Astrocyte of the spinal cord (primary cell): ENCODE data around the gene CCBE1.
"Not testable (repeated sequence)": the region's sequence is repeated elsewhere in the genome, so short reads cannot be mapped to it uniquely, and the experiment has no call there.

ENCODE experiments used
- DNase-seq: peaks from one replicate; pipeline ENCODE4 v3.0.0; 2011; ENCODE audit warnings: low read depth, low spot score
- H3K4me3 ChIP-seq: 2 replicates; pipeline ENCODE4 v1.5.1; 2011; ENCODE audit warnings: low read depth, mild to moderate bottlenecking, low read length, moderate library complexity
- in situ Hi-C: cut with HindIII; loops from 2 replicates; pipeline ENCODE4 v1.10.0; 2017; ENCODE audit warnings: low sequenced_read_pairs
- TF ChIP-seq, protein P1 (sequence below): IDR thresholded peaks from 2 replicates; pipeline ENCODE4 v1.5.1; 2012; ENCODE audit warnings: low read depth, mild to moderate bottlenecking, low read length, inconsistent platforms

CCBE1 gene

DNA sequence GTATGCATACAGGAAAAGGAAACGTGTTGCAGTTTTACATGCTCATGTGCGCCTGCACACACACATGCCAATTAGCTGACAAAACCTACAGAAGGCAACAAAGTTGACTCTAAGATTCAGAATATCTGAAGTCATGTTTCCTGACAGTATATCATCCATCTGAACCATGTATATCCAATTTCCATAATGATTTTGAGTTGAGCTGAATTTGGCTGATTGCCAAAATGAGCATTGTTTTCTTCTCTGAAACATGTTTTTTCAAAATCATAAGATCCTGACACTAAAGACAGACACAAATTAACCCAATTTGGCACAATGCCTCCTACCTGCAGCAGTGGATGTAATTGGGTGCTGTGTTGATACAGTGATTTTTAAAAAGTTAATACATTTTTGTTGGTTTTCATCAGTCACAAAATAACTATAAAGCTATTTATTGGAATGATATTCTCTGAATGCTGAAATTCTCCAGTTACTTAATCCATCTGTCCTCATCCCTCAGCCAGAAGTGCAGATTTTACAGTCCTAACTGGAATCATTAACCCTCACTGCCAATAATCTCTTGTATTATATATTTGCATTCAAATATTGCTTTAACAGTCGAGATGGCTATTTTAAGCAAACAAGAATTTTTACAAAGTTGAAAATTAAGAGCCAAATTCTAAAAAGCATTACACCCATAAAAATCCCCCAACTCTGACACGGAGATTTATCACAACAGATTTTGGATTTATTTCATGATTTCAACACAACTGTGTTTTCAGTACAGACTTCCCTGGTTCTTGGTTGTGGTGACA lies 176.5 kb downstream of the CCBE1 start:
- DNase-seq, result no peak
- in situ Hi-C loops, result no loop called here
- no peak overlapping the region for H3K4me3 ChIP-seq
- TF ChIP-seq, protein P1, sequence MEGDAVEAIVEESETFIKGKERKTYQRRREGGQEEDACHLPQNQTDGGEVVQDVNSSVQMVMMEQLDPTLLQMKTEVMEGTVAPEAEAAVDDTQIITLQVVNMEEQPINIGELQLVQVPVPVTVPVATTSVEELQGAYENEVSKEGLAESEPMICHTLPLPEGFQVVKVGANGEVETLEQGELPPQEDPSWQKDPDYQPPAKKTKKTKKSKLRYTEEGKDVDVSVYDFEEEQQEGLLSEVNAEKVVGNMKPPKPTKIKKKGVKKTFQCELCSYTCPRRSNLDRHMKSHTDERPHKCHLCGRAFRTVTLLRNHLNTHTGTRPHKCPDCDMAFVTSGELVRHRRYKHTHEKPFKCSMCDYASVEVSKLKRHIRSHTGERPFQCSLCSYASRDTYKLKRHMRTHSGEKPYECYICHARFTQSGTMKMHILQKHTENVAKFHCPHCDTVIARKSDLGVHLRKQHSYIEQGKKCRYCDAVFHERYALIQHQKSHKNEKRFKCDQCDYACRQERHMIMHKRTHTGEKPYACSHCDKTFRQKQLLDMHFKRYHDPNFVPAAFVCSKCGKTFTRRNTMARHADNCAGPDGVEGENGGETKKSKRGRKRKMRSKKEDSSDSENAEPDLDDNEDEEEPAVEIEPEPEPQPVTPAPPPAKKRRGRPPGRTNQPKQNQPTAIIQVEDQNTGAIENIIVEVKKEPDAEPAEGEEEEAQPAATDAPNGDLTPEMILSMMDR, result no peak

DNA sequence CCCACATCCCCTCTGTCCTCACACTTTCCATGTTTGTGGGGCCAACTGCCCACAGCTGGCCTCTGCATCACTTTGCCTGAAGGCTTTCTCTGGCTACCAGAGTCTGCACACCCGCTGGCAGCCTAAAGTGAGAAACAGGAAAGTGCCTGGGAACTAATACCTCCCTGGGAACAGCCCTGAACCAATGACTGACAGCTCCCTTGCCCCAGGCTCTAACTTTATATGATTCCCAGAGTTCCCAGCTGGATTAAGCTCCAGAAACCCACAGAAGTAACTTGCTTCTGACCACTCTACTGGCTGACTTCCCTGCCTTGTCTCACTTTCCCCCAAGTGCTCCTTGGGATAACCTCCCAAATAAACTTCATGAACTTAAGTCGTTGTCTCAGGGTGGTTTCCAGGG lies 178.5 kb downstream of the CCBE1 start:
- no peak for DNase-seq
- no peak overlapping the region for H3K4me3 ChIP-seq
- in situ Hi-C loops, result no loop called here
- TF ChIP-seq, protein P1, result no peak

DNA sequence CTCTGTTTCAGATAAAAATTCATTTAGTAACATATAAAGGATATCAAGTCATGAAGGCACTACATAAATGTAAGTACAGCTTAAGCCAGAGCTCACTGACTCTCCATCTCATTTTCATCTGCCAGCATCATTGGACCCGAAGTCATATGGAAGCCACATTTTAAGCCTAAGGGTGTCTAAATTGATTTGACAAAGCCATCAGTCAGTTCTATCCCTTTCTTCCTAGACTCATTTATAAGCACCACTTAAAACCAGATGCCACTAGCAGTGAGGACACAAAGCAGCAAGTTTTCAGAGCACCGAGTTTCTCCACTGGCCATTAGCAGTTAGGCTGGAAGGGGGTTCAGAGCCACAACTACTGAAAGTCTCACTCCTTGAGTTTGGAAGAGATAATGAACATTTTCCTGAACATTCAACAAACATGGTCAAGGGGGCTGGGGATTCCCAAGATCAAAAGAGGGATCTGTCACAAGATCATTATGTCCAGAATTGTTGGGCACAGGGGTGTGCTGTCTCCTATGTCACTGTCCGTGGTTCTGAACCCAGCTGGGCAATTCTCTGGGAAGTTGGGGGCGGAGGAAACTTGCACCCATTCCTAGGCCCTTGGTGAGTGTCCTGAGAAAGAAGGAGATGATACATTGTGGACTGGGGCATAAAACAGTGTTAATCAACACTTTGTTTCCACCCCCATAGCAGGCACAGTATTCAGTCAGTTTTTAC lies 179.6 kb downstream of the CCBE1 start:
- no peak overlapping the region for H3K4me3 ChIP-seq
- TF ChIP-seq, protein P1, result no peak
- peak; percentile 22 for DNase-seq
- in situ Hi-C loops, result no loop called here

DNA sequence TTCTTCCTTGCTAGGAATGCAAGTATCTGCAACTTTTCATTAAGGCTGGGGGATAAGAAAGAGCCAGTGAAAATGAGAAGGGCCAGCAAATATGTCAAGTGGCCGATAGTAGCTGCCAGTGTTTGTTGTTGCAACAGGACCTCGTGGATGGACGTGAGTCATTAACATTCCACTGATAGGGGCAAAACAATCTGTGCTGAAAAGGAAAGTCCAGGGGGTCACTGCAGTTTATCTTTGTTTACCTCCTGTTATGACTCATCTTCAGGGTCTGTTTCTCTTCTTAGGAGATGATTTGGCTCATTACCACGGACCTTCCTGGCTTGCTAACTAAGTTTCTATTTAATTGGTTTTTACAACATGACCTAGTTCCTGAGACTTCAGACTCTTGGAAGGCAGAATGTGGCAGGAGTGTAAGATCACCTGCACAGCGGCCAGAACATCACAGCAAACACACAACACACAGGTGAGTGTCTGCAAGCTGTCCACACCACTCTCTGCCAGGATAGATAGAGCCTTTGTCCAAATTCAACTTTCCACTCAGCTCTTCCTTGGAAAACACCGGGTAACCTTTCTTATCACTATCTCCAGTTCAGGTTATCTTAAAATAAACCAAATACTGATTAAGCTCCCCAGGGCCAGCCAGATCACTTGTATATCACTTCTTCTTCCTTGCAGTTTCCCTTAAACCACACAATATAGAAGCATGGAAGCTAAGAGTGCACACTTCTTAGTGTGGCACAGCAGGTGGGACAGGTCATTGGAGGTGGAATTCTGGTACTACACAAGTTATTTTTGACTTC lies 180.7 kb downstream of the CCBE1 start:
- TF ChIP-seq, protein P1, result no peak
- in situ Hi-C loops, result no loop called here
- H3K4me3 ChIP-seq, result no peak overlapping the region
- DNase-seq, result peak; percentile 38

DNA sequence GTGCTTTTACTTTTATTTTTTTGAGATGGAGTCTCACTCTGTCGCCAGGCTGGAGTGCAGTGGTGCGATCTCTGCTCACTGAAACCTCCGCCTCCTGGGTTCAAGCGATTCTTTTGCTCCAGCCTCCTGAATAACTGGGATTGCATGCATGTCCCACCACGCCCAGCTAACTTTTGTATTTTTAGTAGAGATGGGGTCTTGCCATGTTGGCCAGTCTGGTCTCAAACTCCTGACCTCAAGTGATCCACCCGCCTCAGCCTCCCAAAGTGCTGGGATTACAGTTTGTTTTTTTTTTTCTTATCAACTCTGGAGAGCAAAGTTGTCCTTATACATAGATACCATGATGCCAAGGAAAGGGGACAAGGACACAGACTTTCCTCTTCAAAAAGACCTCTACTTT lies 181.3 kb downstream of the CCBE1 start:
- DNase-seq, in situ Hi-C loops, H3K4me3 ChIP-seq: not testable (repeated sequence)

DNA sequence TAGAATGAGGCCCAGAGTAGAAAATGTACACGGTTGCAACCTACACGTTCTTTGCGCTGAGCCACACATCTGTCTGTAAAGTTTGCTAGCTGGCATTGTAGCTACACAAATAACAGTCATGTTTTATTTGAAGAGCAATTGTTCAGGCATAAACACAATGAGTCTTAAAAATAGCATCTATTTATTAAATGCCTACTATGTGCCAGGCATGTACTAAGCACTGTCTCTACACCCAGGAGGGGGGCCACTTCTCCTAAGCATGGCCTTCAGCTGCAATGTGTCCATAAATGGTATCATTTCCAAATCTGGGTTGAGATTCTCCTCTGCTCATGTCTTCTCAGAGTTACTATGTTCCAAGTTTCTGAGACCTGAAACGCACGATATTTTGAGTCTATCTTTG lies 182.1 kb downstream of the CCBE1 start:
- no peak for DNase-seq
- in situ Hi-C loops, result no loop called here
- no peak overlapping the region for H3K4me3 ChIP-seq
- TF ChIP-seq, protein P1, result no peak
